ENCODE results near the gene YJEFN3. TPM values are rescaled to one million over a fixed set of nuclear protein-coding genes. Genes with fewer than 3 reads are reported as not detected.

The YJEFN3 gene
- total RNA-seq, 1 experiment from 2014 or later: 11.1 TPM

- H3K27ac Mint-ChIP-seq: no peak overlapping the region
- ChIA-PET POLR2A (interaction anchor here (1.0 to 1.1 kb wide), 3 partner anchors 21 to 395 kb away, joined by 3 to 6 read pairs (median 3); partner anchors contain the start of gene GMIP), CTCF (interaction anchor here (0.7 to 9.9 kb wide), 58 partner anchors 8 to 406 kb away, joined by 3 to 408 read pairs (median 5); partner anchors contain the start of genes CILP2, GATAD2A, GMIP and LPAR2)
- DNase-seq (ENCODE audit: low spot score) (no peak), ATAC-seq (no peak)
- H3K4me1 Mint-ChIP-seq: no peaks in the 10 kb centered on the region
- no peaks in the 10 kb centered on the region for H3K36me3 Mint-ChIP-seq
- H3K9me3 Mint-ChIP-seq: no peaks in the 10 kb centered on the region
- TF ChIP-seq E2F1 (CRISPR knock-in tag; IDR thresholded peaks at IDR 0.05) (no peak), TEAD4 (CRISPR knock-in tag; IDR thresholded peaks at IDR 0.05) (no peak), ZNF512 (CRISPR knock-in tag; IDR thresholded peaks at IDR 0.05; ENCODE audit: borderline replicate concordance) (no peak), NFE2L1 (CRISPR knock-in tag; IDR thresholded peaks at IDR 0.05) (no peak), MAX (CRISPR knock-in tag; IDR thresholded peaks at IDR 0.05) (no peak), CREM (CRISPR knock-in tag; IDR thresholded peaks at IDR 0.05) (no peak), FOXP1 (CRISPR knock-in tag; IDR thresholded peaks at IDR 0.05; ENCODE audit: borderline replicate concordance) (no peak), ZNF263 (CRISPR knock-in tag; IDR thresholded peaks at IDR 0.05; ENCODE audit: low read depth) (no peak)
- H3K27me3 Mint-ChIP-seq (ENCODE audit: low read depth): no peaks in the 10 kb centered on the region
- H3K4me3 Mint-ChIP-seq: no peak overlapping the region
Observed at GRCh38 chr19:19553670-19554069, 25.0 kb downstream of the YJEFN3 start.

GRCh38 chr19:19554074-19555023 lies 25.6 kb downstream of the YJEFN3 start:
- H3K4me3 Mint-ChIP-seq: no peak overlapping the region
- H3K27me3 Mint-ChIP-seq (ENCODE audit: low read depth): no peaks in the 10 kb centered on the region
- ATAC-seq (peak; percentile 86), DNase-seq (ENCODE audit: low spot score) (peak; percentile 84)
- H3K9me3 Mint-ChIP-seq: no peaks in the 10 kb centered on the region
- no peaks in the 10 kb centered on the region for H3K36me3 Mint-ChIP-seq
- ChIA-PET POLR2A (interaction anchor here (0.6 to 1.1 kb wide), 4 partner anchors 22 to 396 kb away, joined by 3 to 6 read pairs (median 4); partner anchors contain the start of gene GMIP), CTCF (interaction anchor here (0.6 to 9.9 kb wide), 59 partner anchors 8 to 405 kb away, joined by 3 to 408 read pairs (median 5); partner anchors contain the start of genes CILP2, GATAD2A, GMIP and LPAR2)
- H3K27ac Mint-ChIP-seq: no peak overlapping the region
- TF ChIP-seq TEAD1 (CRISPR knock-in tag; IDR thresholded peaks at IDR 0.05) (0 out of 2 replicates have a peak, but pooled peaks have one; percentile 26), ERG (CRISPR knock-in tag; IDR thresholded peaks at IDR 0.05) (no peak), CTCF (IDR thresholded peaks at IDR 0.05) (peak; percentile 86), HMGXB4 (CRISPR knock-in tag; IDR thresholded peaks at IDR 0.05) (0 out of 2 replicates have a peak, but pooled peaks have one; percentile 21), SP1 (CRISPR knock-in tag; conservative IDR thresholded peaks at IDR 0.05) (0 out of 2 replicates have a peak, but pooled peaks have one; percentile 26), EMX1 (CRISPR knock-in tag; IDR thresholded peaks at IDR 0.05) (no peak), GTF2I (CRISPR knock-in tag; conservative IDR thresholded peaks at IDR 0.05) (0 out of 2 replicates have a peak, but pooled peaks have one; percentile 34), GRHL2 (CRISPR knock-in tag; IDR thresholded peaks at IDR 0.05; ENCODE audit: insufficient replicate concordance, severe bottlenecking) (no peak)
- 0 out of 2 replicates have a peak, but pooled peaks cover 4% of the 10 kb centered on the region for H3K4me1 Mint-ChIP-seq
